Muscle of leg (tissue), 11 donors: ENCODE data around the gene NHLRC4. TPM values are rescaled to one million over a fixed set of nuclear protein-coding genes. Genes with fewer than 3 reads are reported as not detected.

ENCODE experiments used
- DNase-seq: peaks from one replicate; pipeline ENCODE4 v3.0.0; 2013
- H3K27ac ChIP-seq: one replicate; pipeline ENCODE4 v1.5.1; 2013; ENCODE audit warnings: mild to moderate bottlenecking, low read length, control low read depth
- H3K27me3 ChIP-seq: one replicate; pipeline ENCODE4 v1.6.1; 2013; ENCODE audit warnings: low read length; ENCODE audit not compliant: control insufficient read depth, insufficient read depth
- H3K36me3 ChIP-seq: one replicate; pipeline ENCODE4 v1.6.1; 2013; ENCODE audit warnings: low read length; ENCODE audit not compliant: control insufficient read depth, insufficient read depth
- H3K4me1 ChIP-seq: one replicate; pipeline ENCODE4 v1.6.1; 2013; ENCODE audit warnings: low read length; ENCODE audit not compliant: control insufficient read depth, insufficient read depth
- H3K4me3 ChIP-seq: one replicate; pipeline ENCODE4 v1.5.1; 2013; ENCODE audit warnings: low read length, control low read depth
- H3K9me3 ChIP-seq: replicated peaks from 2 replicates; pipeline ENCODE4 v1.6.1; 2013; ENCODE audit warnings: low read depth, low read length; ENCODE audit not compliant: control insufficient read depth
- WGBS: methylation state at CpG from one replicate; pipeline ENCODE4 v1.1.5; 2013; ENCODE audit warnings: missing lambda C conversion rate; ENCODE audit not compliant: insufficient coverage; 5-methylcytosine and 5-hydroxymethylcytosine counted together
- polyA plus RNA-seq, 8 donors: library from polyadenylated mRNA; unstranded; fragments of 120-200 nt; gene quantifications; one replicate each; pipeline versions ENCODE4 v1.2.1 to v1.2.3, GENCODE V29; 2013; ENCODE audit warnings: inconsistent platforms in 1 of 8, low replicate concordance in 1 of 8; ENCODE audit not compliant: insufficient read length in 8 of 8, insufficient read depth in 1 of 8
- total RNA-seq: library from RNA; stranded (reverse); fragments of 120-200 nt; gene quantifications from one replicate; pipeline ENCODE4 v1.2.4, GENCODE V29; 2013

Gene NHLRC4
- total and polyA plus RNA-seq, 9 donors, result 1.3 to 1.8 (median 1.5) TPM

DNA sequence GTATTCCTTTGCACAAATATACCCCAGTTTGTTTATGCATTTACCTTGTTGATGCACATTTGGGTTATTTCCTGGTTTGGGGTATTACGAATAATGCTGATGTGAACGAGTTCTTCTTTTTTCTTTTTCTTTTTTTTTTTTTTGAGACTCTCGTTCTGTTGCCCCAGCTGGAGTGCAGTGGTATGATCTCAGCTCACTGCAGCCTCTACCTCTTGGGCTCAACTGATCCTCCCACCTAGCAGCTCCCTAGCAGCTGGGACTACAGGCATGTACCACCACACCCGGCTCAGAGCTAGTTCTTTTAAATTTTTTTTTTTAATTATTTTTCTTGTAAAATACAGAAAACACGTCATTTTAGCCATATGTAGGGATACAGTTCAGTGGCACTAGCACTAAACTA lies 37.1 kb downstream of the NHLRC4 start:
- H3K4me1 ChIP-seq, result no peaks in the 10 kb centered on the region
- H3K9me3 ChIP-seq, result peaks cover 4% of the 10 kb centered on the region
- no peaks in the 10 kb centered on the region for H3K27me3 ChIP-seq
- no peak for DNase-seq
- no peak overlapping the region for H3K4me3 ChIP-seq
- no CpG with 5 or more reads among the region's 5 CpGs for WGBS
- H3K27ac ChIP-seq, result no peak overlapping the region
- H3K36me3 ChIP-seq, result peaks cover 9% of the 10 kb centered on the region

DNA sequence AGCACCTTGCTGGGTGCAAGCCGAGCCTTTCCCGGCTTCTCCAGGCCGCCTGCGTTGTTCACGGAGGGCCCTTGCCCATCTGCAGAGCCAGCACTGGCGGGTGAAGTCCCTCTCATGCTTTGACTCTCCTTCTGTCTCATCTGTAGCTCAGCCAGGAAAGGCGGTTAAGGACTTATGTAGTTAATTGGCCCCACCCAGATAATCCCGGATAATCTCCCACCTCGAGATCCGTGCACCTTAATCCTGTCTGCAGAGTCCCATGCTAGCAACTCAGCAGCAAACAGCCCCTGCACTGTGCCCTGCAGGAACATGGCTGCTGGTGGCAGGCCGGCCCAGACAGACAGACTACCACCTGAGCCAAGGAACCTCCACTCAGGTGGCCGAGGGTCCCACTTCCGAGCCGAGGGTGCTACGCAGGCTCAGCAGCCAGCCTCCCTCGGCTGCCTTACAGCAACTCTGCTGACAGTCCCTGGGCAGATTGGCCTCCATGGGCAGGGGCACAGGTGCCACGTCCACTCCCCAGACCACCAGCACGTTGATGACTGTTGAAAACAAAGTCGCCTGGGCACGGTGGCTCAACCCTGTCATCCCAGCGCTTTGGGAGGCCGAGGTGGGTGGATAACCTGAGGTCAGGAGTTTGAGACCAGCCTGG lies 40.0 kb downstream of the NHLRC4 start:
- WGBS, result 94% methylated on average over 15 of the region's 22 CpGs
- H3K27me3 ChIP-seq, result no peaks in the 10 kb centered on the region
- no peak overlapping the region for H3K4me3 ChIP-seq
- no peak overlapping the region for H3K27ac ChIP-seq
- no peak for DNase-seq
- H3K9me3 ChIP-seq, result peaks cover 4% of the 10 kb centered on the region
- H3K4me1 ChIP-seq, result peaks cover 4% of the 10 kb centered on the region
- H3K36me3 ChIP-seq, result no peaks in the 10 kb centered on the region

DNA sequence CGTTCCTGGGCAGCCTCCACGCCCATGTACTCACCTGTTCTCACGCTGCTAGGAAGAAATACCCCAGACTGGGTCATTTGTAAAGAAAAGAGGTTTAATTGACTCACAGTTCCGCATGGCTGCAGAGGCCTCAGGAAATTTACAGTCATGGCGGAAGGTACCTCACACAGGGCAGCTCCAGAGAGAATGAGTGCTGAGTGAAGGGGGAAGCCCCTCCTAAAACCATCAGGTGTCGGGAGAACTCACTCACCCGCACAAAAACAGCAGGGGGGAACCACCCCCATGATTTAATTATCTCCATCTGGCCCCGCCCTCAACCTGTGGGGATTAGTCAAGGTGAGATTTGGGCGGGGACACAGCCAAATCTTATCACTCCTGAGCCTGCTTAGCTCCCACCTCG lies 41.2 kb downstream of the NHLRC4 start:
- no peak for DNase-seq
- H3K27ac ChIP-seq, result no peak overlapping the region
- H3K9me3 ChIP-seq, result peaks cover 4% of the 10 kb centered on the region
- H3K4me3 ChIP-seq, result no peak overlapping the region
- no peaks in the 10 kb centered on the region for H3K27me3 ChIP-seq
- peaks cover 4% of the 10 kb centered on the region for H3K4me1 ChIP-seq
- WGBS, result 80% methylated on average over 2 of the region's 10 CpGs
- no peaks in the 10 kb centered on the region for H3K36me3 ChIP-seq

DNA sequence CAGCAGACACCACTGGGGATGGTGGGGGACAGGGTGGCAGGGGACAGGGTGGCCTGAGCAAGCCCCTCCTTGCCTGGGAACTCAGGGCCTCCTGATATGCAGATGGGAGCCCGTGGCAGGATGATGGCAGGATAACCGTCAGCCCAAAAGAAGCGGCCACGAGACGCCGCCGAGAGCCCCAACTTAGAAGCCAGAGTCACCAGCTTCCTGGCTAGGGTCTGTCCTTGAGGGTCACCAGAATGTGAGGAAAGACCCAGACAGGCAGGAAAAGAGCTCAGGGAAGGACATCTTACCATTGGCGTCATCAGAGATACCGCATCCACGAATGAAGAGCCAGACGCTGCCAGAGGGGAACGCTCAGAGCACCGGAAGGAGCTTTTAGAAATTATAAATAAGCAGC lies 42.5 kb downstream of the NHLRC4 start:
- H3K4me1 ChIP-seq, result peaks cover 4% of the 10 kb centered on the region
- H3K4me3 ChIP-seq, result no peak overlapping the region
- H3K27me3 ChIP-seq, result no peaks in the 10 kb centered on the region
- H3K36me3 ChIP-seq, result no peaks in the 10 kb centered on the region
- peaks cover 4% of the 10 kb centered on the region for H3K9me3 ChIP-seq
- no peak overlapping the region for H3K27ac ChIP-seq
- no peak for DNase-seq
- WGBS, result 86% methylated on average over 10 of the region's 13 CpGs

DNA sequence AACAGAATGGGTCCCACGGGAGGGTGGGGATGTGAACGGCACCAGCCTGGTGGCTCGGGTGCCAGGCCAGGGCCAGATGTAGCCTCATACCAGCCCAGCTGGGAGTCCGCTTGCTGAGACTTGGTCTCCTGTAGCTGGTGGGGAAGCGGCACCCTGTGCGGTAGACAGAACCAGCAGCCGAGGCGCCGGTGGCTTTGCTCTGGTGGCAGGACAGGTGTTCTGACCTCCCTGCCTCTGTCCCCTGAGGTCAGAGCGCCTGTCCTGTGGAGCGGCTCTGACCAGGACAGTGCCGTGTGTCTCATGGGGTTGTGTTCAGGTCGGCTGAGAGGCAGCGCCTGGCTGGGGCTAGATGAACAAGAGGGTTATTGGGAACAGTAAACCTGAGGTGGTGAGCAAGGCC lies 43.2 kb downstream of the NHLRC4 start:
- DNase-seq, result no peak
- H3K4me1 ChIP-seq, result peaks cover 4% of the 10 kb centered on the region
- H3K9me3 ChIP-seq, result peaks cover 1% of the 10 kb centered on the region
- H3K36me3 ChIP-seq, result peaks cover under 1% of the 10 kb centered on the region
- WGBS, result 85% methylated on average over 11 of the region's 14 CpGs
- no peak overlapping the region for H3K27ac ChIP-seq
- no peaks in the 10 kb centered on the region for H3K27me3 ChIP-seq
- H3K4me3 ChIP-seq, result no peak overlapping the region

DNA sequence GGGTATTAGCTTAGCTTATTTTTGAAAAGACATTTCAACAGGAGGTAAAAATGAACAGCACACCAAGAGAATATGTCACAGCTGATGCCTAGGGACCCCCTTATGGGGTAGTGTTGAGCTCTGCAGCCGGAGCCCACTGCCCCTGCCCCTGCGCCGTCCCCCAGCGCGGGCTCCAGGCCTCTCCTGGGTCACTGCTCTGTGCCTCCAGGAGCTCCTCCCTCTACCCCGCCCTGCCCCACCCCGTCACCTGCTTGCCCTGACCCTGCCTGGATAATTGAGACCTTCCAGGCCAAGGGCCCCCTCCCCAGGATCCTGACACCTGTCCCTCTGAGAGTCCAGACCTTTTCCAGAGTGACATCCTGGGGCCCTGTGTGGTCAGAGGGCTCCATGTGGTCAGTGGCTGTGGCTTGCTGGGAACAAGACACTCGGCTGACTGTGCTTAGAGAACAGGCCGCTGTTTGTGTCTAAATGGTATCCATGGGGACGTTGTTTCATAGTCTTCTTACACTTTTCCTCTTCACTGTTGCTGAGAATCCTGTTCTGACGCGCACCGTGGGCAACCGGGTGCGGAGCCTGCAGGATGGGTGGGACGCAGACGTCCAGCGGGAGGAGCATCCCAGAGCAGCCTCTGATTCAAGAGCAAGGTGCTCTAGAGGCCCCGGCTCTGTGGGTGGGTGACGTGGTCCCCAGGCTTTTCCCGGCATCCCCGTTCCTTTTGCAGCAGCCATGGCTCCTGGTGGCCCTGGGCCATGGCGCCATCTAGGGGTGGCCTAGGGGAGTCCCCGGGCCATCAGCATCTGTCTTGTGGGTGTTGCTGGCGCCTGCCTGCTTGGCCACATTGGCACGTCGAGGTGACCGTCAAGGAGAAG lies 43.9 kb downstream of the NHLRC4 start:
- peaks cover 3% of the 10 kb centered on the region for H3K36me3 ChIP-seq
- H3K27ac ChIP-seq, result no peak overlapping the region
- peaks cover 4% of the 10 kb centered on the region for H3K4me1 ChIP-seq
- H3K9me3 ChIP-seq, result no peaks in the 10 kb centered on the region
- 69% methylated on average over 22 of the region's 28 CpGs for WGBS
- no peak for DNase-seq
- H3K27me3 ChIP-seq, result no peaks in the 10 kb centered on the region
- H3K4me3 ChIP-seq, result no peak overlapping the region

DNA sequence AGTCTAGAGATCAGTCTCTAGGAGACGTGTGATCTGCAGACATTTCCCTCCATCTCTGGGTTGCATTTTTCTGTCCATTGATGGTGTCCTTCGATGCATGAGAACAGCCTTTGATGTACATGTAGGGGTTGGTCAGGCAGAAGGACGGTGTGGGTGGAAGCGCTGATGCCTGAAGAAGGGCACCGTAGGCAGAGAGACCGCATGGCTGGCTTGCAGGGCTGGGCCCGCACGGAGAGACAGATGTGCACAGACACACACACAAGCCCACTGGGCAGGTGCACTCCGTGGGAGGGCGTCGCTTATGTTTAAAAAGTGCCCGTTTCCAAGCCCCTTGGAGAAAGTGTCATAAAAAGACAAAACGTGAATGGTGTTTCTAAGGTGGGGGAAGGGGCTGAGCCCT lies 48.3 kb downstream of the NHLRC4 start:
- WGBS, result 73% methylated on average over 2 of the region's 13 CpGs

DNA sequence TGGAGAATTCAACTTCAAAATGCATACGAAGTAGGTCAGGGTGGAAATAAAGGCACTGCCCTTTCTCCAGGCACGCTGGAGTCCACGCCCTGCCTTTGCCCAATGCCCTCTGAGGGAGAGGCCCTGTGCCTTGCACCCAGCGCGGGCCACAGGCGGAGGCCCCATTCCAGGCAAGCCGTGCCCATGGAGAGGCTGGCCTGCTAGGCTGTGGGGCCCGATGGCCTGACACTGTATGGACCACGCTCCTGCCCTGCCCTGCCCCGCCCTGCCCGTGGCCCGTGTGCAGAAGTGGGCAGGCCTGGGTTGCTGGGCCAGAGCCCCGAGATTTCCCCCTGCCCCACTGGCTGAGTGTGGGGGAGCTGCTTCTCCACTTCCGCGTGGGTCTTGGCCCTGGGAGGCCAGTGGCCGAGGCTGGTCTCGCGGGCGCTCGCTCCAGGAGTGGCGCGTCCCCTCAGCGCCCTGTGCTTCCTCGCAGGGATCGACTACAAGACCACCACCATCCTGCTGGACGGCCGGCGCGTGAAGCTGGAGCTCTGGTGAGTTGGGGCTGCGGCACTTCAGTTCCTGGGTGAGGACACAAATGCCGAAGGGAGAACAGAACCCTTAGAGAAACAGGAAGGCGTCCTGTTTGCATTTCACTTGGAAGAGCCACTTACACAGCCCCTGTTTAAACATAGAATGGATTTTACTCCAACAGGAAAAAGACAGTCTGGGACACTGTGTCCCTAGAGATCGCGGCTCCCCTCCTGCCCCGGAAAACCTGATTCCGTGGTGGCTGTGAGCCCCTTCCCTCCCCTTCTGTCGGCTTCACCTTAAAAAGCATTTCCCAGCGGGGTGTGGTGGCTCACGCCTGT lies 50.2 kb downstream of the NHLRC4 start:
- Histone ChIP-seq H3K4me1 (peaks cover 9% of the 10 kb centered on the region), H3K27me3 (no peaks in the 10 kb centered on the region), H3K4me3 (no peak overlapping the region), H3K9me3 (no peaks in the 10 kb centered on the region), H3K27ac (no peak overlapping the region), H3K36me3 (peaks cover 5% of the 10 kb centered on the region)
- 89% methylated on average over 25 of the region's 39 CpGs for WGBS
- DNase-seq, result no peak

More for the DNA sequence above, 48.3 kb downstream of the NHLRC4 start:
- Histone ChIP-seq H3K36me3 (peaks cover 3% of the 10 kb centered on the region), H3K27ac (no peak overlapping the region), H3K9me3 (no peaks in the 10 kb centered on the region), H3K4me3 (no peak overlapping the region), H3K4me1 (peaks cover 4% of the 10 kb centered on the region), H3K27me3 (no peaks in the 10 kb centered on the region)
- no peak for DNase-seq

DNA sequence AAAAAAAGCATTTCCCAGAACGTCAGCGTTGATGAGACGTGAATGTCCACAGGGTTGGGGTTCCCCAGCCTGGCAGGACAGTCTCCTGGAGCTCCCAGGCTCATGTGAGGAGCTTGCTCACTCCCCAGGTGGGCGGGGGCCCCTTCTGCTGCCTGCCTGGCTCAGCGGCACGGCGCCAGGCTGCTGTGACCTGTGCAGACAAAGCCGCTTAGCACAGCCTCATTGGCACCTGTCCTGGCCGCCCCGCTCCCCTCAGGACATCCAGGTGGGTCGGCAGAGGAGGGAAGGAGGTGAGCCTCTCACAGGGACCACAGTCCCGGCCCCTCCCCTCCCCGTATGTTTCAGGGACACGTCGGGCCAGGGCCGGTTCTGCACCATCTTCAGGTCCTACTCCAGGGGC lies 51.0 kb downstream of the NHLRC4 start:
- DNase-seq, result no peak
- H3K4me3 ChIP-seq, result no peak overlapping the region
- 85% methylated on average over 7 of the region's 16 CpGs for WGBS
- H3K9me3 ChIP-seq, result no peaks in the 10 kb centered on the region
- H3K4me1 ChIP-seq, result peaks cover 11% of the 10 kb centered on the region
- H3K27ac ChIP-seq, result no peak overlapping the region
- H3K36me3 ChIP-seq, result peaks cover 5% of the 10 kb centered on the region
- no peaks in the 10 kb centered on the region for H3K27me3 ChIP-seq
